ENCODE results near the gene RNF43. TPM values are rescaled to one million over a fixed set of nuclear protein-coding genes. Genes with fewer than 3 reads are reported as not detected.

Gene RNF43
- polyA plus RNA-seq, 1 donor (not counting 4 experiments of a cell fraction or from before 2014, with no cell fraction given): 15.0 TPM

- peak overlapping the region; percentile 13 for H3K27ac ChIP-seq (ENCODE audit: control insufficient read depth, insufficient read depth, low read length)
- H3K79me2 ChIP-seq (ENCODE audit: control insufficient read depth, insufficient read depth, low read length): peaks cover 67% of the 10 kb centered on the region
- H3K4me1 ChIP-seq (ENCODE audit: control insufficient read depth, extremely low read depth, insufficient read depth, low read length): peaks cover 48% of the 10 kb centered on the region
- FAIRE-seq: peak; percentile 95
- no peak overlapping the region for H2AFZ ChIP-seq (ENCODE audit: control insufficient read depth, low read length)
- DNase-seq (ENCODE audit: low read depth, low spot score): no peak
- peaks cover 5% of the 10 kb centered on the region in 2 experiments for H3K36me3 ChIP-seq (ENCODE audit: control insufficient read depth in 2 of 2, extremely low read depth in 1 of 2, insufficient read depth in 2 of 2, low read length in 2 of 2)
- H3K27me3 ChIP-seq (ENCODE audit: control insufficient read depth, extremely low read depth, insufficient read depth, low read length): no peaks in the 10 kb centered on the region
- H4K20me1 ChIP-seq (ENCODE audit: control insufficient read depth, extremely low read depth, insufficient read depth, low read length): peaks cover 11% of the 10 kb centered on the region
- H3K4me3 ChIP-seq (ENCODE audit: control insufficient read depth in 2 of 3, extremely low read depth in 1 of 3, insufficient read depth in 2 of 3, low read depth in 1 of 3, low read length in 3 of 3): peak overlapping the region in 2 of 3 experiments; percentile 12 to 18
- no peaks in the 10 kb centered on the region for H3K9me3 ChIP-seq (ENCODE audit: control insufficient read depth, low read depth, low read length)
- peak overlapping the region; percentile 69 for H3K4me2 ChIP-seq (ENCODE audit: control insufficient read depth, extremely low read depth, insufficient read depth, low read depth, low read length)
- H3K9me1 ChIP-seq (ENCODE audit: control insufficient read depth, extremely low read depth, insufficient read depth, low read length): no peaks in the 10 kb centered on the region
- H3K9ac ChIP-seq (ENCODE audit: control insufficient read depth, extremely low read depth, insufficient read depth, low read length): peak overlapping the region; percentile 19
- TF ChIP-seq CTCF (optimal IDR thresholded peaks at IDR 0.05 in 1 of 3, IDR thresholded peaks at IDR 0.05 in 1 of 3, conservative IDR thresholded peaks at IDR 0.05 in 1 of 3; ENCODE audit: extremely low read depth in 1 of 3, insufficient read depth in 2 of 3, low read length in 3 of 3): no peak
- TF ChIP-seq EZH2 (IDR thresholded peaks at IDR 0.05; ENCODE audit: low read length): no peak
- dilution Hi-C loops (cut with MboI; ENCODE audit: extremely low pct_ligation_motif_present, low sequenced_read_pairs): no loop called here
These were observed 25.9 kb downstream of the RNF43 start for GRCh38 chr17:58391302-58391984.

- FAIRE-seq: no peak
- Histone ChIP-seq H3K9ac (ENCODE audit: control insufficient read depth, extremely low read depth, insufficient read depth, low read length) (no peak overlapping the region), H3K4me1 (ENCODE audit: control insufficient read depth, extremely low read depth, insufficient read depth, low read length) (peaks cover 48% of the 10 kb centered on the region), H3K9me3 (ENCODE audit: control insufficient read depth, low read depth, low read length) (no peaks in the 10 kb centered on the region), H3K36me3 (ENCODE audit: control insufficient read depth in 2 of 2, extremely low read depth in 1 of 2, insufficient read depth in 2 of 2, low read length in 2 of 2) (peaks cover 5% of the 10 kb centered on the region in 2 experiments), H2AFZ (ENCODE audit: control insufficient read depth, low read length) (no peak overlapping the region), H3K79me2 (ENCODE audit: control insufficient read depth, insufficient read depth, low read length) (peaks cover 65% of the 10 kb centered on the region), H4K20me1 (ENCODE audit: control insufficient read depth, extremely low read depth, insufficient read depth, low read length) (peaks cover 9% of the 10 kb centered on the region), H3K4me2 (ENCODE audit: control insufficient read depth, extremely low read depth, insufficient read depth, low read depth, low read length) (peak overlapping the region; percentile 69), H3K27me3 (ENCODE audit: control insufficient read depth, extremely low read depth, insufficient read depth, low read length) (no peaks in the 10 kb centered on the region), H3K4me3 (ENCODE audit: control insufficient read depth in 2 of 3, extremely low read depth in 1 of 3, insufficient read depth in 2 of 3, low read depth in 1 of 3, low read length in 3 of 3) (peak overlapping the region in 1 of 3 experiments; percentile 18), H3K9me1 (ENCODE audit: control insufficient read depth, extremely low read depth, insufficient read depth, low read length) (no peaks in the 10 kb centered on the region), H3K27ac (ENCODE audit: control insufficient read depth, insufficient read depth, low read length) (no peak overlapping the region)
- no peak for DNase-seq (ENCODE audit: low read depth, low spot score)
- TF ChIP-seq CTCF (optimal IDR thresholded peaks at IDR 0.05 in 1 of 3, IDR thresholded peaks at IDR 0.05 in 1 of 3, conservative IDR thresholded peaks at IDR 0.05 in 1 of 3; ENCODE audit: extremely low read depth in 1 of 3, insufficient read depth in 2 of 3, low read length in 3 of 3): no peak
- dilution Hi-C loops (cut with MboI; ENCODE audit: extremely low pct_ligation_motif_present, low sequenced_read_pairs): no loop called here
These were observed 26.4 kb downstream of the RNF43 start for GRCh38 chr17:58390884-58391283.
